Hematopoietic multipotent progenitor cell treated with erythropoietin and hydrocortisone succinate and interleukin-3 and kit ligand, for 15 days (in vitro differentiated cells): ENCODE results near the gene MADCAM1.
"Not testable (repeated sequence)": the region's sequence is repeated elsewhere in the genome, so short reads cannot be mapped to it uniquely, and the experiment has no call there.

Experiments used
- DNase-seq: peaks from one replicate; pipeline ENCODE4 v3.0.0-alpha.2; 2015; ENCODE audit warnings: low spot score

Gene MADCAM1

GRCh38 chr19:496112-496665 is at the start of gene MADCAM1:
Gene MADCAM1, plus strand, starts transcription at chr19:496486. Its CDS starts 14 bp downstream, at chr19:496500.
- DNase-seq, result no peak

DNA sequence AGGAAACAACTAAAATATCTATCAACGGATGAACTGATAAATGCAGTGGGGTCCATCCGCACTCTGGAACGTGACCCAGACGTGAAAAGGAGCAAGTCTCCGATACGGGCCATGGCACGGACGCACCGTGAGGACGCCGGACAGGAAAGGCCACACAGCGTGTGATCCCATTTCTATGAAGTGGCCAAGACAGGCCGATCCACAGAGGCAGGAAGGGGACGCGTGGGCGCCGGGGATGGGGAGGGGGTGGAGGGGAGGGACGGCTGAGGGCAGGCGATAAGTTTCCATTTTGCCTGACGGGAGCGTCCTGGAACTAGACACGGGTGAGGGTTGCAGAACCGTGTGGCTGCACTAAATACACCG is 49.2 kb upstream of the MADCAM1 start:
- DNase-seq, result no peak

DNA sequence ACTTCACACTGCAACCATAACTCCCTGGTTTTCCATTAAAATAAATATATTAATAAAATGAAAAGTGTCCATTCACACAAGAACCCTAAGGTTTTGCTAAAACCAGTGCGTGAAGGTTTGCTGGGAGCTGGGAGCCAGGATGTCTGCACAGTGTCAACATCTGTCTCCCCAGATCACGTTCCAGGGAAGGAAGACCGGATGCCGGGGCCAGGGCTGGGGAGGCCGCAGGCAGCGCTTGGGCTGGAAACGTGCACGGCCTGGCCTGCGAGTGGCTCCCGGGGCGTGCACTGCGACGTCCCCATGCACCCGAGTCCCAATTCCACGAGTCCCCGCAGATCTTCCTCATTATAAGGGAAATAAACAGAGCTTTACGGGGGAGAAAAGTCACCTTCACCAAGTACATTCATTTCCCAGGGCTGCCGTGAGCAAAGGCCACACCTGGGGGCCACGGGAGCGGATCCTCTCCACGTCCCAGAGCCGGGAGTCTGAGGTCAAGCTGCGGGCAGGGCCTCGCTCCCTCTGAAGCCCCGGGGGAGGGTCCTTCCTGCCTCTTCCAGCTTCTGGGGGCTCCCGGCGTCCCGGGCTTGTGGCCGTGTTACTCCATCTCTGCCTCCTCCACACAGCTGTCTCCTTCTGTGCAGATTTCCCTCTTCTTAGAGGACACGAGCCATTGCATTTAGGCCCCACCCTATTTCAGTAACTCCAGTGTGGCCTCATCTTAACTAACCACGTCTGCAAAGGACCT is 48.3 kb upstream of the MADCAM1 start:
- no peak for DNase-seq

DNA sequence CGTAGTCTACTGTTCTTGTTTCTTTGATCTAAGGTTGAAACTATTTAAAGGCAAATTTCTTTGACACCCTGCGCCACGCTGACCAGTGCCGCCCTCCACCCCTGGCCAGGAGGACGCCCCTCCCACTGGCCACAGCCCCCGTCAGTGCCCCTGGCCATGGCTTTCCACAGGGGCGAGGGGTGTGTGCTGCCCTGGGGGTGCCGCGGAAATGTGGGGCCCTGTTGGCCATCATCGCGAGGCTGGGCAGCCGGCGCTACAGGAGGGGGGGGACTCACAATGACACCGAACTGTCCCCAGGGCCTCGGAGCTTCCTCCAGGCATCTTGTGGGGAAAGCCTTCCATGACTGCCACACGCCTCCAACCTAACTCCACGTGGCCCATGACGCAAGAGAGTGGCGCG is 46.4 kb upstream of the MADCAM1 start:
- no peak for DNase-seq

DNA sequence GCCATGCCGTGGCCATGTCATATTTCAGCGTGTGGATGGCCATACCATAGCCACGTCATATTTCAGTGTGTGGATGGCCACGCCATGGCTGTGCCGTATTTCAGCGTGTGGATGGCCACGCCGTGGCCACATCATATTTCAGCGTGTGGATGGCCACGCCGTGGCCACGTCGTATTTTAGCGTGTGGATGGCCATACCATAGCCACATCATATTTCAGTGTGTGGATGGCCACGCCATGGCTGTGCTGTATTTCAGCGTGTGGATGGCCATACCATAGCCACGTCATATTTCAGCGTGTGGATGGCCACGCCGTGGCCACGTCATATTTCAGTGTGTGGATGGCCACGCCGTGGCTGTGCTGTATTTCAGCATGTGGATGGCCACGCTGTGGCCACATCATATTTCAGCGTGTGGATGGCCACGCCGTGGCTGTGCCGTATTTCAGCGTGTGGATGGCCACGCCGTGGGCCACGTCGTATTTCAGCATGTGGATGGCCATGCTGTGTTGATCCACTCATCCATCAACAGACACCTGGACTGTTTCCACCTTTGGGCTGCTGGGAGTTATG is 45.3 kb upstream of the MADCAM1 start:
- DNase-seq, result not testable (repeated sequence)

GRCh38 chr19:452829-453228 is 43.5 kb upstream of the MADCAM1 start:
- no peak for DNase-seq

GRCh38 chr19:453606-454005 is 42.7 kb upstream of the MADCAM1 start:
- DNase-seq, result no peak

- no peak for DNase-seq
Observed at GRCh38 chr19:455031-455705, 41.1 kb upstream of the MADCAM1 start.

DNA sequence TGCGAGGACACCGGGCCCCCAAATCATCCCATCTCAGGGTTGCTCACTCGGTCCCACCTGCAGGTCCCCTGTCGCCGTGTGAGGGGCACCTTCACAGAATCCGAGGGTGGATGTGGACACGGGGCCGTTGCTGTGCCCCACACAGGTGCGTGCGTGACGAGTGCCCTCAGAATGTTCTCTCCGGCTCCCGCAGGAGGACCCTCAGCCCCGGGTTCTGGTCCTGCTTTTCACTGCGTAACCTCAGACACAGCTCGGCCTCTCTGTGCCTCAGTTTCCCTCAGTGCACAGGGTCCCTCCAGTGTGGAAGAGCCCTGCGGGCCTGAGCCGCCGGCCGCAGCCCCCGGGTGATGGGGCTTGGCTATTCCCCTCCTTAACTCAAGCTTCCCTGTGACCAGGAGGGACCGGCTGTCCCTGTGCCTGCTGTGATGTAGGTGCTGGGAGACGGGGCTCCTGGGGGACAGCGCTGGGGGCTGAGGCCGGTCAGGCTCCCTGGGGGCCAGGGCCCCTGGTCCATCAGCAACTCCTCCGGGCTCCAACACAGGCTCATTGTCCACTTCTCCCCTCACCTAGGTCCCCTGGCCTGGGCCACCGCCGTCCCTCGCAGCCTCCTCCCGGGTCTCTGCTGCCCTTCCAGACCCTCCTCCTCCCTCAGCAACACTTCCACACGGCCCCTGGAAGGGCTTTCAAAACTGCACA is 40.3 kb upstream of the MADCAM1 start:
- no peak for DNase-seq

DNA sequence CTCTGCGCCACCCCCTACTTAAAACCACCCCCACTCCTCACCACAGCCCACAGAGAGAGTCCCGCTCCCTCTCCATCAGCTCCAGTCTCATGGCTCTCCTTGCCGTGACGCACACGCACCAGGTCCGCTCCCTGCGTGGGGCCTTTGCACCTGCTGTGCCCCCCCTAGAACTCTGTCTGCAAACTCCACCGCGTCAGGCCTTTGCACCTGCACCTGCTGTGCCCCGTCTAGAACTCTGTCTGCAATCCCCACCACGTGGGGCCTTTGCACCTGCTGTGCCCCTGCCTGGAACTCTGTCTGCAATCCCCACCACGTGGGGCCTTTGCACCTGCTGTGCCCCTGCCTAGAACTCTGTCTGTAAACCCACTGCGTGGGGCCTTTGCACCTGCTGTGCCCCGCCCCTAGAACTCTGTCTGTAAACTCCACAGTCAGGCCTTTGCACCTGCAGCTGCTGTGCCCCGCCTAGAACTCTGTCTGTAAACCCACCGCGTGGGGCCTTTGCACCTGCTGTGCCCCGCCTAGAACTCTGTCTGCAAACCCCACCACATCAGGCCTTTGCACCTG is 39.7 kb upstream of the MADCAM1 start:
- no peak for DNase-seq

DNA sequence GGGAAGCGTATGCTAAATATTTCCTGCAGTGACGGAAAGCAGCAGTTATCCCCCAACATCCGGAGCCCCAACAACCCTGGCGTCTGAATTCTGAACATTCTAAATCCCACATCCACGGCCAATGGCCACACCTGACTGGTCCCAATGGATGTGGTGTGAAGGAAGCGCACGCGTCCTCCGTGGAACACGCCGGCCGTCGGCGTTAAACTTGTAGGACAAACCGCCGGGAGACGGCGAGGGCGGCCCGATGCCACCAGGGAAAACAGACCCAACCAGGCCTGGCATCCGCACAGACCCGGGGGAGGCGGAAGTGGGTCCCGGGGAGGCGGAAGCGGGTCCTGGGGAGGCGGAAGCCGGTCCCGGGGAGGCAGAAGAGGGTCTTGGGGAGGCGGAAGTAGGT is 38.6 kb upstream of the MADCAM1 start:
- DNase-seq, result no peak

- DNase-seq, result no peak
Observed at GRCh38 chr19:458091-459042, 37.9 kb upstream of the MADCAM1 start.

- no peak for DNase-seq
Observed at GRCh38 chr19:459724-460511, 36.4 kb upstream of the MADCAM1 start.

GRCh38 chr19:460877-461720 is 35.2 kb upstream of the MADCAM1 start, which contains the start of gene SHC2:
Gene SHC2, minus strand, starts transcription at chr19:461033. Its CDS starts 37 bp downstream, at chr19:460996.
- DNase-seq, result no peak

DNA sequence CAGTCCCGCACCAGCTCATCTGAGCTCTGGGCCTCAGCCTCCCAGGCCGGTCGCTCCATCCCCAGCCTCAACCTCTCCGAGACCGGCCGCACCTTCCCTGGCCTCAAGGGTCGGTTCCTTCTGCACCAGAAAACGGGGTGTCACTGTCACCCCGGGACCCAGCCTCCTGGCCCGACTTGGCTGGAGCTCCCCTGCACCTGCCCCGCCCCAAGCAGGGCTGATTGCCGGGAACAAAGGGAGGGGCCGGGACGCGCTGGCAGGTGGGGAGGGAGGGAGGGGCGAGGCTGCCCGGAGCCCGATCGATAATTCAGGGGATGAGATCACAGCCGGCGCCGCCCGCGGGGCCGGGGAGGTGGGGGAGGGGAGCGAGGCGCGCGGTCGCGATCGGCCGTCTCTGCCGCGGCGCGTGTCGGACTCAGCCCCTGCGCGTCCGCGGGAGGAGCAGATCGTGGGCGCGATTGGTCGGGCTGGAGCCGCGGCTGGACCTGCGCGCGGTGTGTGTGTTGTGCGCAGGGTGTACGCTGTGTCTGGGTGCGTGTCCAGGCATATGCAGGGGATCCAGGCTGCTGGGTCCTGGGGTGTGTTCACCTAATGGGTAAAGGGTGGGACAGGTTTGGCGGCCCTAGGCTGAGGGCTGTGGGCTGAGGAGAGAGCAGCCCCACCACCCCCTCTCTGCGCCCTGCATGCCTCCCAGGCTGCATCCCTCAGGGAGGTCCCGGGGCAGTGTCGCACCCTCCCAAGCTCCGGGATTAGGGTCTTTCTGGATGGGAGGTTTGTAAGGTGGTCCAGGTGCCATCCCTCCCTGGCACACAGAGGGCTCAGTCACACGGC is 34.4 kb upstream of the MADCAM1 start:
- DNase-seq, result no peak

DNA sequence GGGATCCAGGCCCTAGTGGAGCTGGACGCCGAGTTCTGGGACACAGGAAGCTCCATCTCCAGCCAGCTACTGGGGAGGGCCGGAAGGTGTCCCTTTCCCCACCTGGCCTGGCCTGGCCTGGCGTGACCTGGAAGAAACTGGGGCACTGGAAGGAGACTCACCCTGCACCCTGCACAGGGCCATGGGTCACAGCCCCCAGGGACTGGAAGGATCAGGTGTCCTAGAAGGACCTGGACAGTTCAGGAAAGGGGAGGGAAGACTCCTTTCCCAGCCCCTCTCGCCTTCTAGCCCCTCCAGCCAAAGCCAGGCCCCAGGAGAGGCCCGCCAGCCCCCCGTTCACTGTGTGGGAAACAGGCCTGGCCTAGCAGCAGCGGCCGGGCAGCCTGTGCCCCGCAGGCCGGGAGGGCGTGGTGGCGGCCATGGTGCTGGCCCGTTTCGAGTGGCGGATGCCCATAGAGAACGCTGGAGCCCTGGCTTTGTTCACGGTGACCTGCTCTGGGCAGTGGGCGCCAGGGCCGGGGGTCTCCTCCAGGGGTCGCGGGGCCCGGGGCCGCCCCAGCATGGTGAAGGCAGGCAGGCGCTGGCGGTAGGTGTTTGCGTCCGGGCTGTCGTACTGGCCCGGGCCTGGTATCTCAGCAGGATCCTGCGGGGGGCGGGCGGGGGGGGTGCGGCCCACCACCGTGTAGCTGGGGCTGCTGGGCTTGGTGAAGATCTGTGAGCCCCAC is 32.6 kb upstream of the MADCAM1 start:
- no peak for DNase-seq

DNA sequence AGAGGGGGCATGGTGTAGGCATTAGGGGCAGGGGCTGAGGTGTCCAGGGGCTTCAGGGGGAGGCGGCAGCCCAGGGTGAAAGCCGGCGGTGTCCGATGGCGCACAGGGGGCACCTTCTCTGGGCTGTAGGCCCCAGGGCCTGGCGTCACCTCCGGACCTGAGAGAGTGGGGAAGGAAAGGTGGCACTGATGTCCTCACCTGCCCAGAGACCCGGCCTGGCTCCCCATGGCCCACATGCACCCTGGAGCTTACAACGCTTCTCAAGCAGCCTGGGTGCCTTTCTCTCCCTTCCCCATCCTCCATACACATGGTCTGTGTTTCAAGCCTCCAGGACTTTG is 32.1 kb upstream of the MADCAM1 start:
- no peak for DNase-seq
